ENCODE data around the gene GRID1. TPM values are rescaled to one million over a fixed set of nuclear protein-coding genes. Genes with fewer than 3 reads are reported as not detected.

GRID1 gene
- total RNA-seq, 1 donor from 2014 or later = 1.1 TPM

DNA sequence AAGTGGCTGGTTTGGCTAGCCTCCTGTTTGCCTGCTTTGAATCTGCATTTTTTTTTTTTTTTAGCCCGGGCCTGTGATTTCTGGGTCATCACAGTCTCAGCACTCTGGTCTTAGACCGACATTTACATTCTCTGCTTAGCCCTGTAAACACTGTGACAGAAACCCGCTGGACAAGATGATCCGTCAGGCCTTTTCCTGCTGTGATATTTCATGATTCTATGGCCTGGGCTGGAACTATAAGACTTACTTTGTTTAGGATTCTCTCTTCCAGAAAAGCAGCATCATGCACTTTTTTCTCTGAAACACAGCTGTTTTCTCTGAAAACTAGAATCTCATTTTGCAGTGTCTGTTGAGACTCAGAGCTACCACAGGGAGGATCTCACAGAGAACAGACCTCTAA lies 705.5 kb downstream of the GRID1 start:
- TF ChIP-seq, protein P1, sequence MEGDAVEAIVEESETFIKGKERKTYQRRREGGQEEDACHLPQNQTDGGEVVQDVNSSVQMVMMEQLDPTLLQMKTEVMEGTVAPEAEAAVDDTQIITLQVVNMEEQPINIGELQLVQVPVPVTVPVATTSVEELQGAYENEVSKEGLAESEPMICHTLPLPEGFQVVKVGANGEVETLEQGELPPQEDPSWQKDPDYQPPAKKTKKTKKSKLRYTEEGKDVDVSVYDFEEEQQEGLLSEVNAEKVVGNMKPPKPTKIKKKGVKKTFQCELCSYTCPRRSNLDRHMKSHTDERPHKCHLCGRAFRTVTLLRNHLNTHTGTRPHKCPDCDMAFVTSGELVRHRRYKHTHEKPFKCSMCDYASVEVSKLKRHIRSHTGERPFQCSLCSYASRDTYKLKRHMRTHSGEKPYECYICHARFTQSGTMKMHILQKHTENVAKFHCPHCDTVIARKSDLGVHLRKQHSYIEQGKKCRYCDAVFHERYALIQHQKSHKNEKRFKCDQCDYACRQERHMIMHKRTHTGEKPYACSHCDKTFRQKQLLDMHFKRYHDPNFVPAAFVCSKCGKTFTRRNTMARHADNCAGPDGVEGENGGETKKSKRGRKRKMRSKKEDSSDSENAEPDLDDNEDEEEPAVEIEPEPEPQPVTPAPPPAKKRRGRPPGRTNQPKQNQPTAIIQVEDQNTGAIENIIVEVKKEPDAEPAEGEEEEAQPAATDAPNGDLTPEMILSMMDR (conservative IDR thresholded peaks at IDR 0.05) = no peak
- Mint-ChIP-seq H3K27ac (ENCODE audit: unreplicated experiment) (no peak overlapping the region), H3K9me3 (no peaks in the 10 kb centered on the region), H3K4me1 (no peaks in the 10 kb centered on the region), H3K4me3 (no peak overlapping the region), H3K27me3 (ENCODE audit: low read depth) (no peaks in the 10 kb centered on the region), H3K36me3 (ENCODE audit: low read depth) (no peaks in the 10 kb centered on the region)
- DNase-seq (ENCODE audit: low read depth, low spot score) = no peak

DNA sequence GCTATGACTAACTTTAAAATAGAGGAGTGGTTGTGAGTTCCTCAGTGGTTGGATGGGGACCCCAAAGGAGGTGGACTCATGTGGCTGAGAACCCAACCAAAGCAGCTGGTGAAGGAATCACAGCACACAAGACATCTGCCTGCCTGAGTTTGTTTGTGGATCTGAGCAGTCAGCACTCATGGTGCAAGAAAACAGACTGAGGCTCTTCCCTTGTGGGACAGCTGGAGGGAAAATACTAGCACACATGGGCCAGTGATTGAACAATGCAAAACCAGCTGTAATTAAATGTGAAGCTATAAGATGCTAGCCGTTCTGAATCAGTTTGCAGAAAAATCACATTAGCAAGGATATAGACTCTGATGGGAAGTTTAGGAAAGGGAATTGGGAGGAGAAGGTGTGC lies 707.3 kb downstream of the GRID1 start:
- no peaks in the 10 kb centered on the region for H3K4me1 Mint-ChIP-seq
- H3K4me3 Mint-ChIP-seq = no peak overlapping the region
- no peaks in the 10 kb centered on the region for H3K9me3 Mint-ChIP-seq
- DNase-seq (ENCODE audit: low read depth, low spot score) = no peak
- no peak overlapping the region for H3K27ac Mint-ChIP-seq (ENCODE audit: unreplicated experiment)
- H3K27me3 Mint-ChIP-seq (ENCODE audit: low read depth) = no peaks in the 10 kb centered on the region
- TF ChIP-seq, protein P1 (conservative IDR thresholded peaks at IDR 0.05) = no peak
- H3K36me3 Mint-ChIP-seq (ENCODE audit: low read depth) = no peaks in the 10 kb centered on the region

DNA sequence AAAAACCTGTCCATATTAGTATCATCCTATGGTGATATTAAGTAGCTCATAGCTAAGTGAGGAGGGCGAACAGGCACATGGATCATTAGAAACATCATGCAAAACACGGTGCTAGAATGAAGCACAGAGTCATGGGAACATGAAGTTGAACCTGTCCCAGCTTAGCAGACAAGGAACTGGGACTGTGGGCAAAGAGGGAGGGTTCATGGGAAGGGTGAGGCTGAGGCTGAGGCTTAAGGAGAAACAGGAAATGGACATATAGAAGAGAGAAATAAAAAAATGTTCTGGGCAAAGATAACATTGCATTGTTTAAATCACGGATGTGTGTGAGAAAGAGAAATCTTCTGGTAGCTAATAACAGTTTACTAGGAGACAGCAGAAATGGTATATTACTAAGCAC lies 708.1 kb downstream of the GRID1 start:
- Mint-ChIP-seq H3K27me3 (ENCODE audit: low read depth) (no peaks in the 10 kb centered on the region), H3K4me3 (no peak overlapping the region), H3K36me3 (ENCODE audit: low read depth) (no peaks in the 10 kb centered on the region), H3K27ac (ENCODE audit: unreplicated experiment) (no peak overlapping the region), H3K4me1 (no peaks in the 10 kb centered on the region), H3K9me3 (no peaks in the 10 kb centered on the region)
- no peak for DNase-seq (ENCODE audit: low read depth, low spot score)
- TF ChIP-seq, protein P1 (conservative IDR thresholded peaks at IDR 0.05) = no peak

DNA sequence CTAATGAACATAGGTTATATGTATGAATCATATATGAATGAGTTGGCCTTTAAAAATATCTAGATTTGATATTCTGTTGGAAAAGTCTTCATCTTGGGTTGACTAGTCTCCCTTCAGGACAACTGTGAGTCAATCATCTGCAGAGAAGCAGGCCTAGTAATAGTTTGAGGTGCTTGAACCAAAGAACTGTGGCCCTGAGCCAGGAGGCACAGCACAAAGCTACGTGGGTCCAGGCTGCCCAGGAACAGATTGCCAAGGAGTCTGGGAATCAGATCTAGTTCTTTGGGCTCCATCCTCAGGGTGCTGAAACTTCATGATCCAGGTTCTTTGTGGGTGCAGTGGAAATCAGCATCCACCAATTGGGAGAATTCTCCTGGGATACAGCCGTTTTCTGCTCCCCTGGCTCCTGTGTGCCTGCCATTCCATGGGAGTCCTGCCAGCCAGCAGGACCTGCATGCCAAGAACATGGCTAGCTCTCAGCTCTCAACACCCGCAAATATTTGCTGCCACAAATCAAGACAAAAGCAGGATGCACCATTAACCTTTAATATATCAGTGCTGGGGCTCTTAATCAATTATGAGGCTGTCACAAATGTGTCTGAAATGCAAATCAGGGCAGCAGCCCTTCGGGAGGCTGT lies 709.0 kb downstream of the GRID1 start:
- H3K4me1 Mint-ChIP-seq = no peaks in the 10 kb centered on the region
- no peak overlapping the region for H3K4me3 Mint-ChIP-seq
- no peaks in the 10 kb centered on the region for H3K9me3 Mint-ChIP-seq
- TF ChIP-seq, protein P1 (conservative IDR thresholded peaks at IDR 0.05) = no peak
- H3K36me3 Mint-ChIP-seq (ENCODE audit: low read depth) = no peaks in the 10 kb centered on the region
- H3K27me3 Mint-ChIP-seq (ENCODE audit: low read depth) = no peaks in the 10 kb centered on the region
- H3K27ac Mint-ChIP-seq (ENCODE audit: unreplicated experiment) = no peak overlapping the region
- DNase-seq (ENCODE audit: low read depth, low spot score) = no peak

DNA sequence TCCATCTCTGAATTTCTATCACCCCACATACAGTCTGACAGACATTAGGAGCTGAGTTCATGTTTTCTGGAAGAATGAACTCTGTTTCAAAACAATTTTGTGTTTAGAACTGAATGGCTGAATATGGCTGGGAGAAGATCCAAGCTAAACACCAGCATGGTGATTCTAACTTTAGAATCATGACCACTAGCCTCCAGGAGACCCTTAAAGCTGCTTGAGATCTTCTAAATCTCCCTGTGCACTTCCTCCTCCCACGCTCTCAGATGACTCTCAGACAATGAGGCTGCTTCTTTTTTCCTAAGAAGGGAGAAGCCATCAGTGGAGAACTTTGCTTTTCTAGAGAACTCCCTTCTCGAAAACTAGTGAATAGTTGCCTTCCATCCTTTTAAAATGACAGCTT lies 711.2 kb downstream of the GRID1 start:
- Mint-ChIP-seq H3K27me3 (ENCODE audit: low read depth) (no peaks in the 10 kb centered on the region), H3K9me3 (no peaks in the 10 kb centered on the region), H3K4me3 (no peak overlapping the region), H3K36me3 (ENCODE audit: low read depth) (no peaks in the 10 kb centered on the region), H3K4me1 (no peaks in the 10 kb centered on the region), H3K27ac (ENCODE audit: unreplicated experiment) (no peak overlapping the region)
- no peak for DNase-seq (ENCODE audit: low read depth, low spot score)
- TF ChIP-seq, protein P1 (conservative IDR thresholded peaks at IDR 0.05) = no peak

All from neural crest cell (in vitro differentiated cells).